GM23338 (cell line): ENCODE results near the gene TEX44.

Source experiments
- CTCF ChIP-seq, 2 experiments: fragments of 200-600 bp in 1 of 2; sonication (generic) in 1 of 2; conservative IDR thresholded peaks; 2 replicates each; pipeline versions ENCODE4 v1.5.1 to v1.6.1; 2016 to 2017; ENCODE audit warnings: antibody characterized with exemption in 2 of 2, low read depth in 2 of 2, mild to moderate bottlenecking in 2 of 2, moderate library complexity in 1 of 2
- EZH2 ChIP-seq: fragments of 200-600 bp; sonication (generic); IDR thresholded peaks from one replicate; pipeline ENCODE4 v1.8.0; 2017; ENCODE audit warnings: antibody characterized with exemption, mild to moderate bottlenecking, low read depth; ENCODE audit not compliant: unreplicated experiment
- EZH2phosphoT487 ChIP-seq: fragments of 200-600 bp; sonication (generic); IDR thresholded peaks from one replicate; pipeline ENCODE4 v1.8.1; 2018; ENCODE audit warnings: antibody characterized with exemption; ENCODE audit not compliant: unreplicated experiment
- POLR2AphosphoS5 ChIP-seq: IDR thresholded peaks from 2 replicates; pipeline ENCODE4 v1.6.1; 2016; ENCODE audit warnings: antibody characterized with exemption, low read depth
- REST ChIP-seq: IDR thresholded peaks from one replicate; pipeline ENCODE4 v1.6.1; 2018; ENCODE audit warnings: antibody characterized with exemption; ENCODE audit not compliant: unreplicated experiment
- ZNF114 ChIP-seq: fragments of 250-450 bp; sonication (Bioruptor Pico); IDR thresholded peaks from 2 replicates; pipeline ENCODE4 v1.5.0; 2020; ENCODE audit warnings: mild to moderate bottlenecking, moderate library complexity

- TF ChIP-seq POLR2AphosphoS5: no peak
- no peak for TF ChIP-seq CTCF (conservative IDR thresholded peaks at IDR 0.05; ENCODE audit: low read depth in 2 of 2)
- TF ChIP-seq EZH2: no peak
- TF ChIP-seq ZNF114 (CRISPR knock-in tag): no peak
- TF ChIP-seq REST: no peak
- TF ChIP-seq EZH2phosphoT487: no peak
Measured at GRCh38 chr2:231593666-231594065, 1.0 kb downstream of the TEX44 start.
